ENCODE results near the gene KYNU. TPM values are rescaled to one million over a fixed set of nuclear protein-coding genes. Genes with fewer than 3 reads are reported as not detected.

The KYNU gene
- total and polyA plus RNA-seq, 2 of the 13 experiments (the other 11 are each of a cell fraction or from before 2014, with no cell fraction given), result 21.9 to 68.6 TPM

- TF ChIP-seq, protein P1, sequence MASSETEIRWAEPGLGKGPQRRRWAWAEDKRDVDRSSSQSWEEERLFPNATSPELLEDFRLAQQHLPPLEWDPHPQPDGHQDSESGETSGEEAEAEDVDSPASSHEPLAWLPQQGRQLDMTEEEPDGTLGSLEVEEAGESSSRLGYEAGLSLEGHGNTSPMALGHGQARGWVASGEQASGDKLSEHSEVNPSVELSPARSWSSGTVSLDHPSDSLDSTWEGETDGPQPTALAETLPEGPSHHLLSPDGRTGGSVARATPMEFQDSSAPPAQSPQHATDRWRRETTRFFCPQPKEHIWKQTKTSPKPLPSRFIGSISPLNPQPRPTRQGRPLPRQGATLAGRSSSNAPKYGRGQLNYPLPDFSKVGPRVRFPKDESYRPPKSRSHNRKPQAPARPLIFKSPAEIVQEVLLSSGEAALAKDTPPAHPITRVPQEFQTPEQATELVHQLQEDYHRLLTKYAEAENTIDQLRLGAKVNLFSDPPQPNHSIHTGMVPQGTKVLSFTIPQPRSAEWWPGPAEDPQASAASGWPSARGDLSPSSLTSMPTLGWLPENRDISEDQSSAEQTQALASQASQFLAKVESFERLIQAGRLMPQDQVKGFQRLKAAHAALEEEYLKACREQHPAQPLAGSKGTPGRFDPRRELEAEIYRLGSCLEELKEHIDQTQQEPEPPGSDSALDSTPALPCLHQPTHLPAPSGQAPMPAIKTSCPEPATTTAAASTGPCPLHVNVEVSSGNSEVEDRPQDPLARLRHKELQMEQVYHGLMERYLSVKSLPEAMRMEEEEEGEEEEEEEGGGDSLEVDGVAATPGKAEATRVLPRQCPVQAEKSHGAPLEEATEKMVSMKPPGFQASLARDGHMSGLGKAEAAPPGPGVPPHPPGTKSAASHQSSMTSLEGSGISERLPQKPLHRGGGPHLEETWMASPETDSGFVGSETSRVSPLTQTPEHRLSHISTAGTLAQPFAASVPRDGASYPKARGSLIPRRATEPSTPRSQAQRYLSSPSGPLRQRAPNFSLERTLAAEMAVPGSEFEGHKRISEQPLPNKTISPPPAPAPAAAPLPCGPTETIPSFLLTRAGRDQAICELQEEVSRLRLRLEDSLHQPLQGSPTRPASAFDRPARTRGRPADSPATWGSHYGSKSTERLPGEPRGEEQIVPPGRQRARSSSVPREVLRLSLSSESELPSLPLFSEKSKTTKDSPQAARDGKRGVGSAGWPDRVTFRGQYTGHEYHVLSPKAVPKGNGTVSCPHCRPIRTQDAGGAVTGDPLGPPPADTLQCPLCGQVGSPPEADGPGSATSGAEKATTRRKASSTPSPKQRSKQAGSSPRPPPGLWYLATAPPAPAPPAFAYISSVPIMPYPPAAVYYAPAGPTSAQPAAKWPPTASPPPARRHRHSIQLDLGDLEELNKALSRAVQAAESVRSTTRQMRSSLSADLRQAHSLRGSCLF (CRISPR knock-in tag; IDR thresholded peaks at IDR 0.05; ENCODE audit: borderline replicate concordance), result no peak; the same call in 1 of the 2 replicates
- TF ChIP-seq STAT6 (CRISPR knock-in tag; IDR thresholded peaks at IDR 0.05; ENCODE audit: borderline replicate concordance), result no peak
- no peak for TF ChIP-seq ZNF75D (CRISPR knock-in tag; IDR thresholded peaks at IDR 0.05; ENCODE audit: borderline replicate concordance)
- TF ChIP-seq NCOR1 (IDR thresholded peaks at IDR 0.05; ENCODE audit: borderline replicate concordance, low read length), result peak; percentile 72
- TF ChIP-seq MIER3 (CRISPR knock-in tag; IDR thresholded peaks at IDR 0.05; ENCODE audit: borderline replicate concordance), result 0 out of 2 replicates have a peak, but pooled peaks have one; percentile 16
- TF ChIP-seq ZBTB1 (CRISPR knock-in tag; IDR thresholded peaks at IDR 0.05; ENCODE audit: borderline replicate concordance), result no peak
- TF ChIP-seq SMC3 (IDR thresholded peaks at IDR 0.05; ENCODE audit: low read length), result peak; percentile 38; the same call in 1 of the 2 replicates
- no peak for TF ChIP-seq KDM2A (CRISPR knock-in tag; IDR thresholded peaks at IDR 0.05; ENCODE audit: borderline replicate concordance, low read depth)
- TF ChIP-seq, protein P2, sequence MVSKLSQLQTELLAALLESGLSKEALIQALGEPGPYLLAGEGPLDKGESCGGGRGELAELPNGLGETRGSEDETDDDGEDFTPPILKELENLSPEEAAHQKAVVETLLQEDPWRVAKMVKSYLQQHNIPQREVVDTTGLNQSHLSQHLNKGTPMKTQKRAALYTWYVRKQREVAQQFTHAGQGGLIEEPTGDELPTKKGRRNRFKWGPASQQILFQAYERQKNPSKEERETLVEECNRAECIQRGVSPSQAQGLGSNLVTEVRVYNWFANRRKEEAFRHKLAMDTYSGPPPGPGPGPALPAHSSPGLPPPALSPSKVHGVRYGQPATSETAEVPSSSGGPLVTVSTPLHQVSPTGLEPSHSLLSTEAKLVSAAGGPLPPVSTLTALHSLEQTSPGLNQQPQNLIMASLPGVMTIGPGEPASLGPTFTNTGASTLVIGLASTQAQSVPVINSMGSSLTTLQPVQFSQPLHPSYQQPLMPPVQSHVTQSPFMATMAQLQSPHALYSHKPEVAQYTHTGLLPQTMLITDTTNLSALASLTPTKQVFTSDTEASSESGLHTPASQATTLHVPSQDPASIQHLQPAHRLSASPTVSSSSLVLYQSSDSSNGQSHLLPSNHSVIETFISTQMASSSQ (IDR thresholded peaks at IDR 0.05; ENCODE audit: low read depth), result peak; percentile 30; the same call in 1 of the 2 replicates
- TF ChIP-seq, protein P2 (CRISPR knock-in tag; IDR thresholded peaks at IDR 0.05; ENCODE audit: borderline replicate concordance), result peak; percentile 51; the same call in 1 of the 2 replicates
- TF ChIP-seq ZNF280D (CRISPR knock-in tag; IDR thresholded peaks at IDR 0.05), result peak; percentile 62; the same call in 1 of the 2 replicates
- no peak for TF ChIP-seq IKZF1 (IDR thresholded peaks at IDR 0.05)
- 0 out of 2 replicates have a peak, but pooled peaks have one; percentile 15 for TF ChIP-seq TAF1 (CRISPR knock-in tag; IDR thresholded peaks at IDR 0.05)
These were observed at the start of gene KYNU (continued) for GRCh38 chr2:142877216-142877838.

All from HepG2 (cell line).